Activated T-cell treated with anti-CD3 and anti-CD28 coated beads for 48 hours (primary cell): ENCODE data around the gene HOXA5.

Experiments
- DNase-seq: peaks from one replicate; pipeline ENCODE4 v3.0.0-alpha.2; 2020; ENCODE audit warnings: low read depth

HOXA5 gene

DNA sequence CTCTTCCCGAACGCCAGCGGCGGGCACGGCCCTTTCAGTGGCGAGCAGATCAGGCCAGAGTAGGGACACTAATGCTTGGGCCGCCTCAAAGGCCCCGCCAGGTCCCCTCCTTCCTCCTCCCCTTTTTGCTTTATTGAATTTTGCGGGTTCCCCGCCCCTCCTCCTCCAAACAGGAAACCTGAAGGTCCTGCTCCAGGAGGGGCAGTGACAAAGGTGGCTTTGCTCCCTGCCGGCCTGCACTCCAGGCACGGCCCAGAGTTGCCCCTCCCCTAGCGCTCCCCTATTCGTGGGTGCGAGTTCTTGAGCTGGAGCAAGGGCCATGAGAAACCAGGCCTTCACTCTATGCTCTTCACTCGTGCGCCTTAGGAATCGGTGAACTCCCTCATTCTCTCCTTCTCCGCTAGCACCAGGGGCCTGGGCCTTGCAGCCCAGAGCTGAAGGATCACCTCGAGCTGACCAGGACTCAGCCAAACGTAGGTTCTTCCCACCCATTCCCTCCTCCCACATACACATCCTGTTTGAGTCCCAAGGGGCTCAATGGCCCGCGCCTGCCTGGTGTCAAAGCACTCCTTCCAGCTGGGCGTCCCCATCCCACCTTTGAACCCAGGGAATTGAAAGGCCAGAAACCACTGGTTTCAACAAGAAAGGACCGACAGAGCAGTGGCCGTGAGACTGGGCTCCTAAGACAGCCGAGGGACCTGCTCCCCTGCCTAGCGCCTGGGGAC is 4.7 kb upstream of the HOXA5 start:
- DNase-seq: no peak

DNA sequence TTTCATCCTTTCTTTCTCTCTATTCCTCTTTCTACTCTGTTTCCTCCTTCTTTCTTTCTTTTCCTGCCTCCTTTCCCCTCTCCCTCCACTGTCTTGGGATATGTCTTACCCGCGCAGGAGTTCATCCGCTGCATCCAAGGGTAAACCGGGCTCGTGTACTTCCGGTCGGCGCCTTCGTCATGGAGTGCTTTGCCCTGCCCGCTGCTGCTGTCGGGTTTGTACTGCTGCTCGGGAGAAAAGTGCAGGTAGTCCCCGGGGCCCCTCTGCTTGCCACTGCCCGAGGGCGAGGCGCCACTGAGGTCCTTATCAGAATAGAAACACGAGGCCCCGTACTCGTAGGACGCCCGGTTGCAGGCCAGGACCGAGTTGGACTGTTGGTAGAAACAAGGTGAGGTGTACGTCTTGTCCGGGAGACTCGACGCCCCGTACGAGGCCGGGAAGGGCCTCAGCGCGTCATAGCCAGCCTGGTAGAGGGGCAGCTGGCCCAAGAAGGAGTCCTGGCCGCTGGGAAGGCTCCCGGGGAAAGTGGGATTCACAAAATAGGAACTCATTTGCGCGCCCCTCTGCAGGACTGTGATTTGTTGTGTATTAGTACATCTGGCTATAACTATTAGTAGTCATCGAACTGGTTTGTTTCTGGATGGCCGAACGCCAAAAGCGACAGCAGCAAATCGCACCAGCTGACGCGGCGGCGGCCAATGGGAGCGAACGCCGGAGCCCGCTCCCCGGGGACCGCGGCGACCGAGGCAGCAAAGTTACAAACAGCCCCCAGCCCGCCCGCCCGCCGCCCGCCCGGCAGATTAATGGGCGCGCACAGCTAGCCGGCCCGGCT is 3.9 kb upstream of the HOXA5 start, which contains the start of gene HOXA6:
Gene HOXA6 (minus strand): TSS at position 576 of the 832 bp plus-strand sequence. CDS start 25 bp downstream, at position 551.
- no peak for DNase-seq

DNA sequence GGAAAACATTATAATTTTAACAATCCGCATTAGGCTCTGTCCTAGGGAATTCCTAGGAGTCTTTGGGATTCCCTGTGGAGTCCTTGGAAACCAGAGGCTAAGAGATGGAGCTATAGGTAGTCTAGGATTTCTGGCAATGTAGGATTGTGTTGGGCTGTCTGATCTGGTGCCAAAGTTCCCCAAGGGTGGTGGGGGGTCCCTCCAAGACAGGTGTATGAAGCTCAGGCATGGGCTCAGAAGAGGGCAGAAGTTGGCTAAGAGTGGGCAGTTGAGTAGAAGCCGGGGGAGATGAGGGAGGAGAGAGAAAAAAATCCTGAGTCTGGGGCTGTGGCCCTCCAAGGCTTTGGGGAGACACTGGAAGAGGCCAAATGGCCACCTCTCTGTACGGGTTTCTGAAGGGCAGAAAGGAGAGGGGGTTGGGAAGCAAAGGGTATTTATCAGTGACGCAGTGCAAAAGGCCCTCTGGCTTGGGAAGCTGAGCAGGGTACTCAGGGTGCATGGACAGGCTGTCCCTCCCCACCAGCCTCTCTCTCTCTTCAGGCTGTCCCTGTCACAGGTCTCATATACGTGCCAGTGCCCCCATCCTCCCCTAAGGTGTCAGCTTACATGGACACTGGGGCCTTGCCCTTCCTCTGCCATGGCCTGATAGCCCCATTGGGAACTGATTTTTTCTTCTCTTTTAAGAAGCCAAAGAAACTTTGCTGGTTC is 3.2 kb upstream of the HOXA5 start:
- DNase-seq: no peak

DNA sequence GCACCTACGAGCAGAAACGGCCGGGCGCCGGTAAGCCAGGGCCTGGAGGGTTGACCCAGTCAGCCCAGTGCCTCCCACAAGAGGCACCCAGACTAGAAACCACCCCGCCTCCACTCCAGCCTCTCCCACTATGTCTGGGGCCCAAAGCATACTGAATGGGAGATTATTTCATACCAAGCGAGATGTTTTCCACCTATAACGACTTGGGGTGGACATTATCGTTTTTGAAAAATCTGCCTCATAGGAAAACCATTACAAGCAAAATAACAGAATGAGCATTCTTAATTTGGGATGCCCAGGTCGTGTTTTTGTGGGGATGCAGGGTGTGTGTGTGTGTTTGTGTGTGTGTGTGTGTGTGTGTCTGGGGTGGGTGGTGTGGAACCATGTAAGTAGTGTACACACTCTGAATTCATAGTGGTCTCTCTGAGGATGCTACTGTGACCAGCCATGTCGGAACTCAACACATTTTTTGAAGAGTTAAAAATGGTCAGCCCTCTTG is 2.5 kb upstream of the HOXA5 start:
- DNase-seq: no peak

DNA sequence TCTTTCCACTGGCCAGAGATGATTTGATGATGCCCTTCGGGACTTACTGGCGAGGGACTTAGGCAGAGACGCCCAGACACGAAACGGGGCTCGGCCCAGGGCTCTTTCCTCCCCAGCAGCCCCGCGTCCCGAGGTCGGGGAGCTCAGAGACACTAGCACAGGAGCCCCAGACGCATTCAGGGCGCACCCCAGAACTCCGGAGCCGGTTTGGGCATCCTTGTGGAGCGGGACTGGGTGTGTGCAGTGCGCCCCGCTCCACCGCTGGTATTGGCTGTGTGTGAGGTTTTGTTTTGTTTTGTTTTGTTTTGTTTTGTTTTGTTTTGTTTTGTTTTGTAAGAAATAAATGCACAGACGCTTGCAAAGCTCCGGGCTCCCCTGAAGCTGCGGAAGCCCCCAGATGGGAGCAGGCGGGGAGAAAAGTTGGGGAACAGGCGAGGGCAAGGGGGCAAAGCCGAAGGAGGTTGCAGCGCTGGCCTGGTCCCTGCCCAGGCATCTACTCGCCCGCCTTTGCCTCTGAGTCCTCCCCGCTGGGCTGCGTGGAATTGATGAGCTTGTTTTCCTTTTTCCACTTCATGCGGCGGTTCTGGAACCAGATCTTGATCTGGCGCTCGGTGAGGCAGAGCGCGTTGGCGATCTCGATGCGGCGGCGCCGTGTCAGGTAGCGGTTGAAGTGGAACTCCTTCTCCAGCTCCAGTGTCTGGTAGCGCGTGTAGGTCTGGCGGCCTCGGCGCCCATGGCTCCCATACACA is 1.9 kb upstream of the HOXA5 start:
- no peak for DNase-seq

DNA sequence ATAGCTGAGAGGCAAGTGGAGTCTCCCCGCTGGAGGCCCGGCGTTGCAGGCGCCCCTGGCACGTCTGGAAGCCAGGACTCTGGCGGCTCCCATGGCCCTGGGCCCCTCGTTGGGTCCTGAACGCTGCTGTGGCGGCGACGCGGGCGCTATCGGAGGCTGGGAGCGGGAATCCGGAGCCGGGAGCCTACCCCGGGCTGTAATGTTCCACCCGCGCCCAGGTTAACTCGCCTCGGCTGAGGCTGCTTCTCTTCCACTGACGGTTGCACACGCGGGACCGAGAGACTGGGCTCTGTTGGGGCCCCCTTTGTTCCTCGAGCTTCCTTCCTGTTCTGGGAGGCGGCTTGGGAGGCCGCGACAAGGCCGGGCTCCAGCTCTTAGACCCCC is 1.3 kb upstream of the HOXA5 start:
- no peak for DNase-seq

DNA sequence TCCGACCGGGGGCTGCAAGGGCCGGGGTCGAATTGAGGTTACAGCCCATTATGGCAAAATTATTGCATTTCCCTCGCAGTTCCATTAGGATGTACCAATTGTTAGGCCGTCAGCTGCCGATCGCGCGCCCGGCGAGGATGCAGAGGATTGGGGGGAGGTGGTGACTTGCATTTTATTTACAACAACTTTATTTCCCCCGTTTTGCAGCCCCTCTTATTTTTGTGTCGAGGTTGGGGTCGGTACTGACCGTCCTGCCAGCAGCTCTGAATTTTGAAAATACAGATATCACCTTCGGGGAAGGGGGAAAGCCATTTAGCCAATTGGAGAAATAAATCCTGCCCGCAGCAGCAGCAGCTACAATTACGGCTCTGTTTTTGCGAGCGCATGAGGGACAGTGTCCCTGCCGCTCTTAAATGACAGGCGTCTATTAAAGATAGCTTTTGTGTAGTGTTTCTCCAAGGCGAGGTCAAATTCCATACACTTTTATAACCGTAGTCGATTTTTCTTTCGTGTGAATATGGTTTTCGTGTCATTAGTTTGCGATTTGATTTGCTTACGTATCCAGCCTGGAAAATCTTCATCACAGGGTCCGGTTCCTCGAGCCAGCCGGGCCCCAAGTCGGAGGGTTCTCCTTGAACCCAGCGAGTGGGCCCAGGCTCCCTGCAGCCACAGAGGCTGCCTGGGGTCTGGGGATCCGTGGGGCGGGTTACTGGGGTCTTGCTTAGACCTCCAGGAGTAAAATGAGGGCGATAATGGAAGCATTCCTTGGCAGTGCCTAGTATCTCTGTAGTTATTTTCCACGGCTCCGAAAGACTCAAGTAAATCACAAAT is 684 bp upstream of the HOXA5 start:
- no peak for DNase-seq

DNA sequence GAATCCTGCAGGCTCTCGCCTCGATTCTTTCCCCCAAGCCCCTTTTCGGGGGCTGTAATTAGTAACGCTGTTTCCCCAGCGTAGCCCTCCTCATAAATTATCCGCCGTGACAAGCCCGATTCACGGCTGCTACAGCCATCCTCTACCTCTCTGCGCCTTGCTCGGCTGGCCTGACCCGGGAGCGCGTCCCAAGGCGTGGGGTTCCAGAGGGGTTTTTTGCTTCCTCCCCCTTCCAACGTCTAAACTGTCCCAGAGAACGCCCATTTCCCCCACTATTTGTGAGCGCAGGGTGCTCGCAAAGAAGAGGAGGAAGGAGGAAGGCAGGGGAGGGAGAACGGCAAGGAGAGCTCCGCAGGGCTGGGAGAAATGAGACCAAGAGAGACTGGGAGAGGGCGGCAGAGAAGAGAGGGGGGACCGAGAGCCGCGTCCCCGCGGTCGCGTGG is 880 bp downstream of the HOXA5 start:
- no peak for DNase-seq

DNA sequence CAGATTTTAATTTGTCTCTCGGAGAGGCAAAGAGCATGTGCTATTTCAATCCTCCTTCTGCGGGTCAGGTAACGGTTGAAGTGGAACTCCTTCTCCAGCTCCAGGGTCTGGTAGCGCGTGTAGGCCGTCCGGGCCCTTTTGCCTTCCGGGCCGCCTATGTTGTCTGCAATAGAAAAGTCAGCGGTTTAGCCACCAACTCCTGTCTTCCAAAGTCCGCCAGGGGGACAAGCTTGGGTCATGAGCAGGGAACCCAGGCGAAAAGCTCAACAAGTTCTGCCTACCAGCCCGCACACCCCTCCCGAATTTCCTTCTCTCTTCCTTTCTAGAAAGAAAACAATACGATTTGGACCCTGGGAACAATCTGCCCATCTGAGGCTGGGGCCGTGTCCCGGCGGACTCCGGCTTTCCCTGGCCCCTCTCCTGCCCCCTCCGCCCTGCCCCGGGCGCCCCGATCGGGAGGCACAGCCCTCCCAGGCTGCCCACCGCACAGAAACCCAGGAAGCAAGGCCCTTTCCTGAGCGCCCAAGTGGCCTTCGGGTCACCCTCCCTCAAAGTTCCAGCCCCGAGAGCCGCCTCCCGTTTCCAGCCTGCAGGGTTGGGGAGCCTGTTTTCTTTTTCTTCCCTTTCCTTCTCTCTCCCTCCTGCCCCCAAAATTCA is 1.4 kb downstream of the HOXA5 start:
- no peak for DNase-seq

DNA sequence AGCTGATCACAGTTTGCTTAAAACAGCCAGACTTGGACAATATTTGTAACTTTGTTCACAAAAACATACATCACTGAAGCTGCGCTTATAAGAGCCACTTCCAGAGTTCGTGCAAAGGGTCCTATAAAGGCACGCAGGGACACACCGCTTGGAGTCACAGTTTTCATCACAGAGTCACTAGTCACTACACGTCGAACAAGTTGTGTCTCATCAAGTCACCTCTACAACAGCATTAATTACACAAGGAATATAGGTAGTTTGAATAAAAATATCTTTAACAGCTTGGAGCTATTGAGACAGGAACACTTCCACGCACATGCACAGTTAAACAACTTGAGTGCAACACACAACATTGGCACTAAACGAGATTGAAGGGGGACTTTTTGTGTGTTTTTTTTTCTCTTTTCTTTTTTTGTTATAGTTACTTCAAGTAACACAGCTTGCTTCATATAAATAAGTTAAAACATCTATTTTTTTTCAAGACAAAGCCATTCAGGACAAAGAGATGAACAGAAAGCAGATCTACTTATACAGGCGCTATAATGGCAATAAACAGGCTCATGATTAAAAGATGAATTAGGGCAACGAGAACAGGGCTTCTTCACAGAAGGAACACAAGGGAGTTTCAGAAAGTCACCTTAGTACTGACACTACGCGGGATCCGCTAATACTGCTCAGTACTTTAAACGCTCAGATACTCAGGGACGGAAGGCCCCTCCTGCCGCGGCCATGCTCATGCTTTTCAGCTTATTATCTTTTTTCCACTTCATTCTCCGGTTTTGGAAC is 2.2 kb downstream of the HOXA5 start:
- DNase-seq: no peak

DNA sequence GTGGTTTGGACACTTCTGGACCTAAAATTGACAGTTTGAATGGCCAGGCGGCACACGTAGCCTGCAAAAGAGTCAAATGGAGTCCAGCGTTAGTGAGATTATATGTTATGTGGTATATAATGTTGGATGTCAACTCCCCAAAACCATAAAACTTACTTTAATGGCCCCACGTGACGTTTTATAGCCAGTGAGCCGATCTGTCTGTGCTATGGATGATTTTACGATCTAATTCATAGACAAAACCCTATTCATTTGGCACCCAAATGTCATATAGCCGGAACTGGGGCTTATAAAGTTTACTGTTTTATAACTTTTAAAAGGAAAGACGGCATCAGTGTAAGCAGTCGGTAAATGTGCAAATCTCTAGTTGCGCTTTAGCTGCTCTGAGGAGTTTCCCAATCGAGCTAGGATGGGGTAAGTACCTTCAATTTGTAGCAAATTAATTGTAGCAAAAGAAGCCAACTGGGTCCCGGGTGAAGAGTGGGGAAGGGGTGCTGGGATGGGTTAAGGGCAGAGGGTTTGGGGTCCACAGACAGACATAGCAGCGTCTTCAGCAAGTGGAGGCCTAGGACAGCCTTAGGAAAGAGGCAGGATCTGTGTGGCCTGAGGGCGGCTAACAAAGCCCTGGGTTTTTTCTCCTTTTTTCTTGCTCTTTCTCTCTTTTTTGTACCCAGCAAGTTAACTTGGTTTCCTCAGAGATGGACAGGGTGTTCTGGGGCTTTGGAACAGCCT is 3.2 kb downstream of the HOXA5 start:
- no peak for DNase-seq

DNA sequence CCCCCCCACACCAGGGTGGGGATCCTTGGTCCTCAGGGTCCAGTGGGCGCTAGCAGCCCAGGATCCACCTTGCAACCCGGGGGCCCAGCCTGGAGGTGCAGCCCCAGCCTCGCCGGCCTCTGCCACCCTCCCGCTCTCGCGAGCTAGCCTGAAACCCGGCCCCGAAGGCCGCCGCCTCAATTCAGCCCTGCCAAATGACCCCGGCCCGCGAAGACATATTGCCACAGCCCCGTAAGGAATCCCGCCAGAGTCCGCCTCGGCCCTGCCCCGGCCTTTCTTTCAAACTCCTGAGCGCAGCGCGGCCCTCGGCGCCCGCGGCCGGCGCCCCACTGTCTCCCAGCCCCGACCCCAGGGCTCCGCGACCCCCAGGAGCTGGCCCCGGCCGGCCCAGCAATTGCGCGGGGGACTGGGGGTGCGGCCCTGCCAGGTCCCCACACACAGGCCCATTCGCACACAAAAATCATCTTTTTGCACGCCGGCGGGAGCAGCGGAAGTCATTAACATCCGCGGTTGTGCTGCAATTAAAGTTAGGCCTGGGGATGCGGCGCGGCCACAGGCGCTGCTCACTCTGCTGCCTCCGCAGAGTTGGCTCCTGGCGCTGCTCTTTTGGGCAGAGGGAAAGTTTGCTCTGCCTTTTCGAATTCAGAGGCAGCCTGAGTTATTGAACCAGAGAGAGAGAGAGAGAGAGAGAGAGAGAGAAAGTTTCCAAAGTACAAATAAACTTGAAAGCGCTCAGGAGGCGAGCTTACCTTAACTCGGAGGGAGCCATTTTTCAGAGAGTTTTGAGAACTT is 4.0 kb downstream of the HOXA5 start:
- no peak for DNase-seq

DNA sequence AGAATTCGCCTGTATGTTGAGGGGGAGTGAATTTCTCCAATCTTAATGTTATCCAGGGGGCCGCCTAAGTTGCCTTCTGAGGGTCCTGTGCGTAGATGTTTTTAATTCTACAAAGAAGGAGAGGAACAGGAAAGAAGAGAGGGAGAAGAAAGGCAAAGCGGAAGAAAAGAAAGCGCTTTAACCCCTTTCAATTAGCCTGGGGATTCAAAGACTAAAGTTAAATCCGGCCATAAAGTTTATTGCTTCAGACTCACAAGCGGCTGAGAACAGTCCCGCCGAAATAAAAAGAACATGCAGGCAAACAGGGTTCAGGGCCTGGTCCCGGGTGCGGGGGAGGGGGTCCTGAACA is 4.5 kb downstream of the HOXA5 start:
- DNase-seq: no peak

DNA sequence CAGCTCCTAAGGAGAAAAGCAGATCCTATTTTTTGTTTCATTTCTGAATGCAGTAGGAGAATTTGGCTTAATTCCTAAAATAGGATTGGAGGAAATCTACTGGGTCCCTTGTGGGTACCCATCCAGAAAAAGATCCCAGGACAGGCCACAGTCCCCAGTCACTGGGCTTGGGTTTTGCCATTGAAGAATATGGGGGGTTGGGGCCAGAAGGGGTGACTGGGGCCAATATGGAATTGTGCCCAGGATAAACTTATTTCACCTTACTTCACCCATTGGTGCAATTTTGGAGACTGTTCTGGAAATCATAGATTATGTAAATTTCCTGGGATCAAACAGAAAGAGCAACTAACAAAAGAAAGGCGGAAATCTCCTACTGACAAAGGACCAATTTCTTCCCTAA is 5.0 kb downstream of the HOXA5 start:
- no peak for DNase-seq

DNA sequence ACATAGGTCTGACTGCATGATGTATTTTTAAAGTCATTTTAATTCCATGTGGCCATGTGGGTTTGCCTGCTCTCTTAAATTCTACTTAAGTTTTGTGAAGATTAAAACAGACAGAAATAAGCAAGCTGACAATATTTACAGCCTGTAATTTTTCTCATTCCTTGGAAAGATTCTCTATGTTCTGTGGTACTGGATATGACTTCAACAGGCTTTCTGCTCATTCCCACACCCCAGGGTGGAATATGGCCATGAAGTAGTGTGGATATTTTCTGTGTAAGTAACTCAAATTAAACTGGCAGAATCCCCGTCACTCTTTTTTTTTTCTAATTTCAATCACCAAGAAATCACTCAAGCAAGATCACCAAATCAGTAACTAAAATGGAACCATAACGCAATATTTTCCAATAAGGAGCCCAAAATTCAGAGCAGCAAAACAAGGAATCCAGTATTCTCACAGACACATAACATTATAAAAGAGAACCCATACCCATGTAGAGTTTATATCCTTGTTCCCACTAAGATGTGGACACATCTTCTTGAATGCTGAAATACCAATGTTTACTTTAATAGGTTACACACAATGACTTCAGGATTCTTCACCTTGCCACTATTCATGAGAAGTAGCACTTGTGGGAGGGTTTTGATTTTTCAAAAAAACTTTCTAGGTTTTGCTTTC is 5.7 kb downstream of the HOXA5 start:
- no peak for DNase-seq

DNA sequence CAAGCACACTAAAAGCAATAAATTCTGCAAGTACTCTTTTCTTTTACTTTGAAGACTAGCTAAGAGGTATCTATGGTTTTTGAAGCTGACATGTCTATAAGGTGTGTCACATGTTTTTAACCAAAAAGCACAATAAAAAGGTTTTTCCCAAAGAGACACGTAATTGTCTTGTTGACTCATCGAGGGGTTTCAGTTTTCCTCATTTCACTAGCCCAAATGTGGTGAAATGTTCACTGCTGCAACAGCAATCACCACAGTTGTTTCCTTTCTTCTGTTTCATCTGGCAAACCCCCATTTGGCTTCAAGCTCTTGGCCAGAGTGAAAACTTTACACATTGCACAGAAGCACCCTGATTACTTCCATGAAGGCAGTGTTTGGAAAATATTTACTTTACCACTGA is 9.1 kb downstream of the HOXA5 start:
- DNase-seq: no peak

DNA sequence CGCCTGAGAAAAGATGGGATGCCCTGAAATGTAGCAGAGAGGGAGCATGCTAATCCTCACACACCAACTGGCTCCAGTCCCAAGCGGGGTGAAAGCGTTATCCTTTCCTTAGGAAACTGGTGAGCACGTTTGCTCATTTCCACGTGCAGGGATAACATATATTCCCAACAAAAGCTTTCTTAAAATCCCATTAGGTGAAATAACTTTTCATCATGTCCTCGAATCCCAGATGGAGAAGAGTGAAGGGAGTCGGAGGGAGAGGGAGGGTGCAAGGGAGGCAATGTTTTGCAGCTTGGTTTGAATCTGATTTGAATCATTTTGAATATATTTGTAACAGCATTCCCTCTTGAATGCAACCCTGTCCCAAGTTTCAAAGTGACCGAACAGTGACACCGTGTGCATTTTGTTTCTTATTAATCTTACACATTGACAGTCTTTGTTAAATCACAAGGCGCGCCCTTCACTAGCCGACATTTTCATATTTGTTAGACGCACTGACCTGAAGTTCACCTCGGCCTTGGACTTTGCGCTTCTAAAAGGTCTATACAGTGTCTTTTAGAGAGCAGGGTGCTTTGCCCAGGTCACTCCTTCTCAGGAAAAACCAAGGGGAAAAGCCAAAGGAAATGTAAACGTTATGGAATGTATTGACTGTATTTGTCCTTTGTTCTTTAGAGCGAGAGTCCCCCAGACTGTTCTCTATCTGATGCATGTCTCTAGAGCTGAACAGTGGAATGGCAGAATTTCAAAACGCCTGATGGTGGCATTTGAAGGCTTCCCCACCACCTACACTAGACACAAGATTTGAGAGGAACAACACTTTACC is 9.9 kb downstream of the HOXA5 start:
- DNase-seq: no peak
